Measurements from ENCODE around the gene NEDD4L.
A peak's percentile ranks its signal among the peaks of the same experiment; 100 is the strongest.

NEDD4L gene

GRCh38 chr18:58118536-58118935 lies 74.5 kb downstream of the NEDD4L start:
- no peak for DNase-seq (ENCODE audit: low spot score)

DNA sequence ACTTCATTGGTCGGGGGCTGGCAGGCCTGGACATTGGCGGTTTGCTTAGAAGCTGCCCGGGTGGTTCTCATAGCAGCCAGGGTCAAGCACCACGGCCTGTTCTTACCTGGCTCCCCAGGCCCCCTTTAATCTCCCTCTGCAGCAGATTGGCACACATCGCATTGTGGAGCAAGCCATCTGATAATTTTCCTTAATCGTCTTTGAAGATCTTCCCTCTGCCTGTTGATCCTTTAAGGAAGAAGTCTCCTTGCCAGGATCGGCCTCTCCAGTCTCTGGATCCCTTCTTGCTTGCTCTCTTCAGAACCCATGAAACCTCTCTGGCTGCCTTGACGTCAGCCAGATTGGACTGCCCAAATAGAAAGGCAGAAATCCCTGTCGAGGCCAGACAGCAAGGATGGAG lies 75.8 kb downstream of the NEDD4L start:
- DNase-seq (ENCODE audit: low spot score): no peak

DNA sequence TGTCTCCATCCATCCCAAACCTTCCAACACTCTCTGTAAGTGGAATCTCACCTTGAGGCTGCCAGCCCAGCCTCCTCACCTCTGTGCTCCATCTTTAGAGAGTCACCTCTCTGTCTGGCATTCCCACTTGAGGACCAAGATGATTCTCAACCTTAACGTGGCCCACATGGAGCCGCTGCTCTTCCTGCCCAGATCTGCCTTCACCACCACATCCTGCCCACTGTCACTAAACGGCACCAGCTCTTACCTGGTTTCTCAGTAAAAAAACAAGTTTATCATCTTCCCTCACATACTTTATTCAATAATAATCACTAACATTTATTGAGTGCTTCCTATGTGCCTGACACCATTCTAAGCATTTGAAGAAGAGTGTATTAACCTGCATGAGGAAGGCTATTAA lies 80.4 kb downstream of the NEDD4L start:
- DNase-seq (ENCODE audit: low spot score): no peak

- no peak for DNase-seq (ENCODE audit: low spot score)
These were observed 81.2 kb downstream of the NEDD4L start for GRCh38 chr18:58125183-58125582.

- DNase-seq (ENCODE audit: low spot score): no peak
These were observed 81.7 kb downstream of the NEDD4L start for GRCh38 chr18:58125756-58126155.

DNA sequence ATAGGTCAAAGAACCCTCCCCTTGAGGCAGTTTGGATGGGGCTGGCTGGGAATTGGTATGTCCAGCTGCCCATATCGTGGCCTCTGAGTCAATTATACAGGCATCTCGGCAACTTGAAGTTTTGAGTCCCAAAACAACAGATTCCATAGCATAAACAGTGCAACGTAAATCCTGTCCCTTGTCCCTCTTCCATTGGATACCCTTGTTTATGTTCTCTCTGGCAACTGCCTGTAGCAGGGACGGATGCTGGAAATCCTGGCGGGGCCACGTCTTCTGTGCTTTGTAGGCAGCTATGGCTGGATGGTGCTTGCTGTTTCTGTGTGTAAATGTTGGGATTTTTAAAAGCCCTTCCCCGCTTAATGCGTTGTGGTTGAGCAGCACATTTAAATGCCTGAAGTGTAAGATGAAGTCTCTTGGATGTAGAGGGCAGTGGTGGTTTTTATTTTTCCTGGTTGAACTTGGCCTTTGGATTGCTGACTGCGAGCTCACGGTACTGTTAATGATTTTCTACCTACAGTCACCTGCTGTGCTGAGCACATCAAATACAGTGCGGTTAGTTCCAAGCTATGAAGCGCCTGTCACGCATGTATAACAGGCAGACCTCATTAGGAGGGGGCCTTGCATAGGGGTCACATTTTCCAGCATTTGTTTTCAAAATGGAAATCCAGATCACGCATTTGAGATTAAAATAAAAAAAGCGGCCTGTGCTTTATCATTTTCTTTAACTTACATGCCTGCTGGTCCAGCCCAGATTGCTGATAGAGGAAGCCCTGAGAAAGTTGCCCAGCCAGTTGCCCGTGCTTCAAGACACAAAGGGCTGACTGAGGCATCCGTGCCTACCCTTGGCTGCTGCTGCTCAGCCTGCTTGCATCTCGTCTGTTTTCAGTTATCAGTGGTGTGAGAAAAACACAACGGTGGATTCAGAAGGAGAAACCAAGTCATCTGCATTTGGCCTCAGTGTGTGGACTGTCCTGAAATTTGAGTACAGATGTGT lies 84.7 kb downstream of the NEDD4L start:
- DNase-seq (ENCODE audit: low spot score): no peak

DNA sequence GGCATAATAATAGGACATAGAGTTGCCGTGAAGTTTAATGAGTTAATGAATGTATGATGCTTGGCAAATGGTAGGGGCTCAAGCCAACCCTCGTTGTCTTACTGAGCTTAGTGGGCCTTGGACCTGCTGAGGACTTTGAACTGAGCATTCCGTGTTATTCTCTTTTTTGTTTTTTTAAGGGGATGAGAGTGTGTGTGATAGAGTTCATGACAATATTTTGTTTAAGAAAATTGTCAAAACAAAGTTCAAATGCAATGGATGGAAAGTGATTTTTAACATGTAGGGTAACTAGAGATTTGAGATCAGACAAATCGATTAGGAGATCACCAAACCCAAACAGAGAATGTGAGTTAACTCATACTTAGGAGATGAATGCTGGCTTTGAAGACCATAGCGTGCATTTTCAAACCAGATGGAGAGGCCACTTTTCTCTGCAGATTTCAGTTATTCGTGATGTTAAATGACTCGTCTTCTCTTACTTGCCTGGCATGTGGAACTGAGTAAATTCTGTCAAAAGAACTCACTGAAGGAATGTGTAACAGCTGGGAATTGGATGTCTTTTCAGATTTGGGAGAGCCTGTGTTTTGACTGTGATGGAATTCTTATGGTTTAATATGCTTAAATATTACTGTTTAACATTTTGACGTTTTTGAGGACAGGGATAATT lies 88.7 kb downstream of the NEDD4L start:
- peak; percentile 36 for DNase-seq (ENCODE audit: low spot score)

DNA sequence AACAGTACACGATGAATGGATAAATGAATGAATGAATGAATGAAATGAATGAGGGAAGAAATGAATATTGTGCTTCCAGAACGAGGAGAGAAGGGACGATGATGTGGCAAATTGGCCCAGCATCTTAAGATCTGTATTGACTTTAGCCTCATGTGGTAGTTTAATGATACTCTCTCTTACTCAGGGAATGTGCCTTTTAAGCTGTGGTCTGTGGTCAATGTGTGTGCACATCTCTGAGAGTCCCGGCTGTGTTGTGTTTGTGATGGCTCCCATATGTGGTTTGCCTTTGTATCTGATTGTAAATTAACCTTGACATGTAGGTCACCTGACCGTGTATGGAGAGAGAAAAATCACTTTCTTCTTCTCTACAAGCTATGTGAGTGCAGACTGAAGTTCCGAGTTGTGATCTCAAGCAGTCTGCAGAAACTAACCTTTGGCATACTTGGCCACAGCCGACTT lies 91.2 kb downstream of the NEDD4L start:
- peak; percentile 85 for DNase-seq (ENCODE audit: low spot score)

DNA sequence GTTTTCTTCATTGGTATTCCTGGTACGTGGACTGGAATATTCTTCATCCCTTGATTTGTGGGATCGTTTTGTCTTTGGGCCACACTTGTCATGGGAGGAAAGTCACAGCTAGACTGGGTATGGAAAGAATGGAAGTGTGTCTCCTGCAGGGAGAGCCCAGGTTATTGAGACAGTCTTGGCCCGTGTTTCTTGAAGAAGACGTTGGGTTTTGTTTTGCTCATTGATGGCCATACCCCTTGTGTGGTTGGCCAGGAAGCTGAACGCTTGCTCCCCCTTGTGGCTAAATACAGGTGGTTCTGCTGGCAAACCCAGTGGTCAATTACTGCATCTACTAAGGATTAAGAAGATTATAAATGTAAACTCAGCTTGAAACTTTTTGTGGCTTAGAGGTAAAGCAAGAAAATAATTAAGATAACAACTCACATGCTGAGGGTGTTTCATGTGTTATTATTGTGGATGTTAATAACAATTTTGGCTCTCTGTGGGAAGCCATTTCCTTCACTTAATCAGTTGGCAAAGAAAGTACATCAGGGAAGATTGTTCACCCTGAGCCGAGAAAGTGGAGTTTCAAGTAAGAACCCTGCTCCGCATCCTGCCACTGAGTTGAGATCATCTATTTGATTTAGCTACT lies 91.8 kb downstream of the NEDD4L start:
- DNase-seq (ENCODE audit: low spot score): peak; percentile 79

DNA sequence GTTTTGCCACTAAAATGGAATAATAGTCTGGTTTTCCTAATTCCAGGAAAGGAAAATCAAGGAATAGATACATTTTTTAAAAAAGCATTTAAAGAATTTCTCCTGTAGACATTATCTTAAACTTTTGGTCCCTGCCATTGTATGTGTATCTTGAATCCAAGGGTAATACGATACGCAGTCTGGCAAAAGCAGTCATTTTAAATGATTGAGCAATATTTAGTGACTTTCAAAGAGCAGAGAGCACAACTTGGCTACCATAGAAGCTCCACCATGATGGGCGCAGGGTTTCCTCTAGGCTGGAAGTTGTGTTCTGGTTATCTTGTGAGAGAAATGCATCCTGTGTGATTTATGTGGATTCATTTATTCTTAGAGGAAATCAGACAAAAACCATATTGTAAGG lies 92.9 kb downstream of the NEDD4L start:
- DNase-seq (ENCODE audit: low spot score): no peak

- no peak for DNase-seq (ENCODE audit: low spot score)
These were observed 95.7 kb downstream of the NEDD4L start for GRCh38 chr18:58139459-58140386.

DNA sequence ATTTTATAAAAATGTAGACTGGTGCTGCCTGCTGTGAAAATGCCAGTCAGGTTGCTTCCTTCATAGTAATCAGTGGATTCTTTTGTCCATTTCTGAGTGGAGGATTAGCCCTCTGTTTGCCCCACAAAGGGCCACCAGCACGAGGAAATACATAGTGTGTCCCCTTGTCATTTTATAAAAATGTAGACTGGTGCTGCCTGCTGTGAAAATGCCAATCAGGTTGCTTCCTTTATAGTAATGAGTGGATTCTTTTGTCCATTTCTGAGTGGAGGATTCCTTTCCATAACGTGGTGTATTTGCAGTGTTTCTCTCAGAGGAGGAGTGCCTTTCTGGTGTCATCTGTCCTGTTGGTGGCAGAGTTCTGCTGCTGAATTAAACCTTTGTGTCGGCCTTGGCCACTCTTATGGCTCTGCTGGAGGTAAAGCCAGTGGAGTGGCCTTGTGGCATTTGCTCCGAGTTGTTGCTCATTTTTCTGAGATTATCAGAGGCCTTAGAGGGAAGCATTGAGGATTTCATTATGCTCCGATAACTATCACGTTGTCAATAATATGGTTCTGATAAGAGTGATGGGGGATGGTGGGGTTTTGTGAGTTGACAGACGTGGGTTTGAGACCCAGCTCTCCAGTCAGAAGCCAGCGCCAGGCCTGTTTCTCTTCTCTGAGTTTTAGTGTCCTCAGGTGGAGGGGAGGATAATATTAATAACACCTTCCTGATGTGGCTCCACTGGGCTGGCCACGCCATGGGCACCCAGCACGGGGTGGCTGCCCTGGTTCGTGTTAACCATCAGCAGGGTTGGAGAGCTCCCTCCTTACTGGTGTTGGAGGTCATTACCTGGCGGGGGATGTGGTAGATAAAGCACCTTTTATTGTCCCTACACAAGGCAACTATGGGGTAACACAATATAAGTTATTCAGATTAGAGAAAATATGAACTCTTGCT lies 96.6 kb downstream of the NEDD4L start:
- DNase-seq (ENCODE audit: low spot score): no peak

DNA sequence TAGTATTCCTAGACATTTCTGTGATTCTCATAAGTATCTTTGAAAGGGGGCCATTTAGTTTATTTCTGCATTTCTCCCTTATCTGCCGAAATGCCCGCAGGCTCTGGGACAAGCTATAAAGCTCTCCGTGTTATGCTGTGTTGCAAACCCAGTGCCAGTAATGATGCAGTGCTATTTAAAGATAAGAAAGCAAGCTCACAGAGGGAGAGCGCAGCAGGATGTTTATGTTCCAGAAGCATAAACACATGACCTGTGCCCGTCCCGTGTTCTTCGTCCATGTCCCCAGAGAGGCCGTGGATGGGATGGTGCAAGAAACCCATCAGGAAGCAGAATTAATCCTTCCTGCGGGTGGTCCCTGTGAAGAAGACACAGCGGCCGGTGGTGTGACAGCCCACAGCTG lies 99.4 kb downstream of the NEDD4L start:
- no peak for DNase-seq (ENCODE audit: low spot score)

- no peak for DNase-seq (ENCODE audit: low spot score)
These were observed 100.1 kb downstream of the NEDD4L start for GRCh38 chr18:58144106-58144505.

DNA sequence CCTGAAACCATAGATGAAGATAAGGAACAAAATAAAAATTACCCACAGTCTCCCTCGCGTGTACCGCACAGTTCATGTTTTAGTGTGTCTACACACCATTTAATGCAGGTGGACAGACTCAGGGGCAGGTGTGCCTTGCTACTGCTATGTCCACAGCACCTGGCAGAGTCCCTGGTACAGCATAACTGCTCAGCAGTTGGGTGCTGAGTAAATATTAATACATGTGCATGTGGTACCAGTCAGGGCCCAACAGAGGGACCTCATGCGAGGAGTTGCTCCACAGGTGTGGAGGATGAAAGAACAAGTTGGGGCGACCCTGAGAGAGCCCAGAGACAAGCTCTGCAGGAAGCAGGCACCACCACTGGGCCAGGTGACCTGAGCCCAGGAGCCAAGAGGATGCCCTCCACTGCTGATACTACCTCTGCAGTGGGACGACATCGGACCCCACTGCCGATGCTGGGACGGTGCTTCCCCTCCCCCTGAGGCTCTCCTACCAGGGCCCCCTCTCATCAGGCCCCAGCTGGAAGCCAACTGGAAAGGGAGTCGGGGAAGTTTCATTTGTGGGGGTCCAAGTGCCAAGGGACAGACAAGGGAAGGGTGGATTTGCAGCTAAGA lies 100.8 kb downstream of the NEDD4L start:
- DNase-seq (ENCODE audit: low spot score): no peak

DNA sequence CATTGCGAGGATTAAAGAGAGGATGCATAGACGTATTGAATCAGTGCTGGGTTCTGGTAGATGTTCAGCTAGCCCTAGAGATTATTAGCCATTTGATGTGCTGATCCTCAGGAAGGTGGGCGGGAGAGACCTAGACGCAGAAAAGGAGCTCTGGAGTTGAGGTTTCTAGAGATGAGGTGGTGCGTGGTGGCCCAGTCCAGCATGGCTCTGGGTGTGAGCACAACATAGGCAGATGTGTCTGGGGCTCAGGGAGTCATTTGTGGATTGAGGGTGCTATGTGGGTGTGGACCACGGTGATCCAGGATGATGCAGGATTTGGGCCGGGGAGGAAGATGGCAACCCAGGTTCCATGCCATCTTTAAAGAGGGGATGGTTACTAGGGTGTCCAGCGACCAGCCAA lies 102.1 kb downstream of the NEDD4L start:
- DNase-seq (ENCODE audit: low spot score): no peak

DNA sequence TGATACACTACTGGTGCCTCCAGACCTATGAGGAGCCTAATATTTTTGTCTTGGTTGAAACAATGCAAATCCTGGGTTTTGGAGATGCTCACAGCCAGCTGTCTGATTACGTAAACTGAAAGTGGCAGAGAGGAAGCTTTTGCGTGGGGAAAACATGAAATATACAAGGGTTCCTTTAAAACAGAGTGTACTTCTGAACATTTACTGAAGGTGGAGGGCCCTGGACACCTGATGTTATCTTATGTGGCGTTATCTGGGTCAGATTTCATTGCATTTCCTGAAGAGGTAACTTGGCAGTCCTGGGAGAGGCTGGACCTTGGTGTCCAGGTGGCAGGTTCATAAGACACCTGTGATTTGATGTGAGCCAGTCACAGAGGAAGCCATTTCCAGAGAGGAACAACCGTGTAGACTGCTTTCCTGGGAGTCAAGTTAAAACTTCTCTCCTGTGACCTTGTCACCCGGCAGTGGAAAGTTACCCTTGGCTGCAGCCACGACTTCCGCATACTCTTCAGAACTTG lies 105.0 kb downstream of the NEDD4L start:
- no peak for DNase-seq (ENCODE audit: low spot score)

DNA sequence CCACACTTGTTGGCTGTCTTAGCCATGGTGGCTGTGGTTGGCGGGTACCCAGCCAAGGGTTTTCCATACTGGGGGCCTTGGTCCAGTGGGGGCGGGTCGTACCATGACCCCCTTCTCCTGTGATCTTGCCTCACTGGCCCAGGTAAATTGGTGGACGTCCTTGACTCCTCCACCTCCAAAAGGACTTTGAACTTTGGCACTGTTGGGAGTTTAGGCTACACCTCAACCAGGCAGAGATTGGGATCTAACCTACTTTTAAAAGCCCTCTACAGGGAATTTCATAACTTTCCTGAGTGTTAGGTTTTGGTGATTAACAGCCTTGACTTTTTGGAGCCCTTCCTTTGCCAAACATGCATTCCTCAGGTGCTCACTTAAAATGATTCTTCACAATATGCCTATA lies 106.7 kb downstream of the NEDD4L start:
- no peak for DNase-seq (ENCODE audit: low spot score)

DNA sequence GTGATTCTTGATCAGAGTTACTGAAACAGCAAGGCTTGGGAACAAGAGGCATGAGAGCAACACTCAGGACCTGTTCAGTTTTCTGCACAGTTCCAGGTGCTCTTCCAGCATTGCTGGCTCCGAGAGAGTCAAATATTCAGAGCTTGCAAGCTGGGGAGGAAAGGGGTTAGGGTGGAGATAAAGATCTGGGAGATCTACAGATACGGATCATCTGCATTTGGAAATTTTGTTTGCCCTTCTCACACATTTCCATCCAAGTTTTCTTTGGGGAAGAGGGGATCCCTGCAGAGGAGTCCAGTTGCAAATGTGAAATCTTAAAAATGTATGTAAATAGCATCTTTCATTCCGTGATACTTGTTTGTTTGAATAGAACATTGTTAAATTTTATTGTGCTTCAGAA lies 108.2 kb downstream of the NEDD4L start:
- DNase-seq (ENCODE audit: low spot score): no peak

DNA sequence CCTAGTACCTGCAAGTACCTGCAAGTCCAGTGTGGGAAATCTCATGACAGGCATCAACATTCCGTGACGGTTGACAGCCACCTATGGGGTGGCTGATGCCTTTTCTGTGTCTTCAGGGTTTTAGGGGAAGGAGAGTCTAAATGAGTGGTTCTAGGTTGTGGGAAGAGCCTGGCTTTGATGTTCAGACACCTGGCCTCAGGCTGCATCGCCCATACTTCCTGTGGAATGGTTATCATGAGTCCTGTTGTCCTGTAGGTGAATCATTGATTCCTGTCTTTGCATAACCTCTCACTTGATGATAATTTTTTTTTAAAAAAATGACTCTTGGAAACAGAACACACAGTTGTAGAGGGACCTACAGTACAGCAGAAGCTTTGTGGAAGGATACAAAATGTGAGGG lies 108.9 kb downstream of the NEDD4L start:
- DNase-seq (ENCODE audit: low spot score): no peak
